Endothelial cell of umbilical vein (primary cell): Measurements from ENCODE around the gene OR10P1. TPM values are rescaled to one million over a fixed set of nuclear protein-coding genes. Genes with fewer than 3 reads are reported as not detected.

Source experiments
- BruUV-seq: library from RNA; stranded (reverse); fragments of 400-500 nt; replicated peaks from 2 replicates; lab custom pipeline; 2021; lab: Mats Ljungman, UMichigan
- CTCF ChIA-PET: fragments of 300-600, 350-600 bp; sonication (Branson Sonifier 250); formaldehyde crosslinking; loops from one replicate; lab custom pipeline; 2021; ENCODE audit warnings: antibody characterized with exemption, inconsistent platforms; lab: Charles Lee
- POLR2A ChIA-PET: fragments of 300-600, 350-600 bp; sonication (Branson Sonifier 250); formaldehyde crosslinking; loops from one replicate; lab custom pipeline; 2021; ENCODE audit warnings: antibody characterized with exemption, inconsistent platforms; lab: Charles Lee
- DNase-seq: peaks from one replicate; pipeline ENCODE4 v3.0.0-alpha.2; 2011; ENCODE audit warnings: low read depth, low spot score
- FAIRE-seq: peaks from 2 replicates; lab custom pipeline; 2011; peaks lifted over from hg19 to GRCh38; lab: Jason Lieb, UNC
- H2AFZ ChIP-seq: 2 replicates; pipeline ENCODE4 v1.6.0; 2012; ENCODE audit warnings: low read depth, low read length, control low read depth, inconsistent platforms
- H3K27ac ChIP-seq: 2 replicates; pipeline ENCODE4 v1.5.1; 2011; ENCODE audit warnings: low read depth, mild to moderate bottlenecking, control low read depth, low read length, moderate library complexity; ENCODE audit not compliant: insufficient read depth
- H3K27me3 ChIP-seq, 2 experiments: 2 replicates each; pipeline versions ENCODE4 v1.6.0 to v1.6.1; 2011; ENCODE audit warnings: low read length in 2 of 2, mixed read lengths in 1 of 2; ENCODE audit not compliant: control insufficient read depth in 2 of 2, insufficient read depth in 2 of 2
- H3K36me3 ChIP-seq, 2 experiments: 2 replicates in 1 of 2; 3 replicates in 1 of 2; pipeline ENCODE4 v1.5.1; 2011; ENCODE audit warnings: low read length in 2 of 2, mild to moderate bottlenecking in 1 of 2, moderate library complexity in 1 of 2; ENCODE audit not compliant: control insufficient read depth in 2 of 2, insufficient read depth in 2 of 2; ENCODE audit errors: extremely low read depth in 1 of 2
- H3K4me1 ChIP-seq: 3 replicates; pipeline ENCODE4 v1.5.1; 2011; ENCODE audit warnings: mild to moderate bottlenecking, low read length; ENCODE audit not compliant: control insufficient read depth, insufficient read depth; ENCODE audit errors: extremely low read depth
- H3K4me2 ChIP-seq: 2 replicates; pipeline ENCODE4 v1.6.1; 2011; ENCODE audit warnings: low read length, control low read depth, mixed read lengths; ENCODE audit not compliant: insufficient read depth
- H3K4me3 ChIP-seq, 3 experiments: fragments of 200-600 bp in 1 of 3; sonication (generic), shearing (Covaris generic) in 1 of 3; replicated peaks in 1 of 3; 2 replicates each; pipeline ENCODE4 v1.5.1; 2011 to 2016; ENCODE audit warnings: control low read depth in 3 of 3, low read length in 3 of 3, mild to moderate bottlenecking in 2 of 3, inconsistent platforms in 1 of 3, low read depth in 1 of 3, moderate library complexity in 1 of 3; ENCODE audit not compliant: insufficient read depth in 1 of 3
- H3K79me2 ChIP-seq: 2 replicates; pipeline ENCODE4 v1.6.0; 2012; ENCODE audit warnings: low read length, inconsistent platforms; ENCODE audit not compliant: control insufficient read depth, insufficient read depth
- H3K9ac ChIP-seq: replicated peaks from 2 replicates; pipeline ENCODE3; 2011; ENCODE audit warnings: low read length, control low read depth; ENCODE audit not compliant: insufficient read depth; ENCODE audit errors: extremely low read depth
- H3K9me1 ChIP-seq: replicated peaks from 3 replicates; pipeline ENCODE4 v1.6.0; 2011; ENCODE audit warnings: mild to moderate bottlenecking, low read length; ENCODE audit not compliant: control insufficient read depth, insufficient read depth; ENCODE audit errors: extremely low read depth
- H3K9me3 ChIP-seq: replicated peaks from 2 replicates; pipeline ENCODE4 v1.5.1; 2012; ENCODE audit warnings: low read length, inconsistent platforms; ENCODE audit not compliant: control insufficient read depth, insufficient read depth
- H4K20me1 ChIP-seq: replicated peaks from 2 replicates; pipeline ENCODE3; 2011; ENCODE audit warnings: mild to moderate bottlenecking, low read length; ENCODE audit not compliant: control insufficient read depth, insufficient read depth; ENCODE audit errors: extremely low read depth
- CTCF ChIP-seq, 2 donors: IDR thresholded peaks; 1 replicate in 1 of 2; 2 replicates in 1 of 2; pipeline ENCODE4 v1.5.1; 2011; ENCODE audit warnings: low read length in 2 of 2, mild to moderate bottlenecking in 2 of 2, moderate library complexity in 2 of 2, control low read depth in 1 of 2, inconsistent platforms in 1 of 2, low read depth in 1 of 2; ENCODE audit not compliant: insufficient read depth in 1 of 2; ENCODE audit errors: extremely low read depth in 1 of 2
- EZH2 ChIP-seq: IDR thresholded peaks from 2 replicates; pipeline ENCODE4 v1.6.1; 2012; ENCODE audit warnings: borderline replicate concordance, low read depth, mild to moderate bottlenecking, moderate library complexity, low read length, inconsistent platforms; ENCODE audit not compliant: severe bottlenecking
- FOS ChIP-seq: IDR thresholded peaks from 2 replicates; pipeline ENCODE4 v1.6.1; 2011; ENCODE audit warnings: mild to moderate bottlenecking, low read length, moderate library complexity, borderline replicate concordance; ENCODE audit not compliant: insufficient read depth
- GATA2 ChIP-seq: IDR thresholded peaks from 2 replicates; pipeline ENCODE4 v1.7.0; 2011; ENCODE audit warnings: low read depth, mild to moderate bottlenecking, moderate library complexity, mixed read lengths, low read length; ENCODE audit not compliant: insufficient read length, insufficient read depth
- JUN ChIP-seq: IDR thresholded peaks from 2 replicates; pipeline ENCODE4 v1.6.1; 2011; ENCODE audit warnings: borderline replicate concordance, low read depth; ENCODE audit not compliant: insufficient read length, insufficient read depth
- MAX ChIP-seq: IDR thresholded peaks from 2 replicates; pipeline ENCODE4 v1.6.1; 2011; ENCODE audit not compliant: insufficient read depth, insufficient read length
- MYC ChIP-seq: IDR thresholded peaks from one replicate; pipeline ENCODE4 v1.6.1; 2011; ENCODE audit warnings: mild to moderate bottlenecking, low read depth, low read length
- POLR2A ChIP-seq: IDR thresholded peaks from 2 replicates; pipeline ENCODE4 v1.6.1; 2012; ENCODE audit warnings: low read depth, mild to moderate bottlenecking, control low read depth, low read length
- POLR2AphosphoS5 ChIP-seq: IDR thresholded peaks from 2 replicates; pipeline ENCODE4 v1.6.1; 2012; ENCODE audit warnings: low read depth, mild to moderate bottlenecking, control low read depth, low read length, moderate library complexity; ENCODE audit not compliant: insufficient read depth
- dilution Hi-C: fragments of 300-500 bp; cut with MboI; formaldehyde crosslinking; loops from one replicate; pipeline ENCODE4 v1.15.0; 2019; ENCODE audit warnings: low sequenced_read_pairs; ENCODE audit not compliant: extremely low pct_ligation_motif_present
- intact Hi-C: fragments of 100-400 bp; cut with micrococcal nuclease; formaldehyde crosslinking; loops from one replicate; pipeline ENCODE4 v1.10.0; 2022
- polyA plus RNA-seq, 4 experiments: library from polyadenylated mRNA; depleted of rRNA in 3 of 4; stranded (reverse) in 3 of 4; unstranded in 1 of 4; fragments of >200 nt; gene quantifications; 2 replicates each; pipeline versions ENCODE4 v1.2.1 to v1.2.3, GENCODE V29; 2011 to 2012; ENCODE audit warnings: missing spikeins in 1 of 4
- total RNA-seq: library from RNA; stranded (reverse); gene quantifications from 2 replicates; pipeline ENCODE4 v1.2.3, GENCODE V29; 2021

Gene OR10P1
- total and polyA plus RNA-seq, 2 donors (not counting 3 experiments of a cell fraction or from before 2014, with no cell fraction given), result not detected

GRCh38 chr12:55673638-55674037 lies 36.9 kb downstream of the OR10P1 start:
- no peak overlapping the region for H3K27ac ChIP-seq
- no peaks in the 10 kb centered on the region for H3K4me1 ChIP-seq
- peaks cover 0 to 5% of the 10 kb centered on the region in 2 experiments for H3K27me3 ChIP-seq
- ChIA-PET CTCF (interaction anchor here (1.0 to 1.4 kb wide), 2 partner anchors 17 to 47 kb away, joined by 3 to 6 read pairs; no protein-coding TSS in a partner anchor), POLR2A (no interaction called here)
- no peaks in the 10 kb centered on the region for H3K79me2 ChIP-seq
- no peaks in the 10 kb centered on the region for H3K36me3 ChIP-seq
- H3K9me3 ChIP-seq, result no peaks in the 10 kb centered on the region
- dilution Hi-C loops (no loop called here), intact Hi-C loops (no loop called here)
- H4K20me1 ChIP-seq, result no peaks in the 10 kb centered on the region
- no peak overlapping the region for H3K4me3 ChIP-seq
- no peak overlapping the region for H2AFZ ChIP-seq
- no peak overlapping the region for H3K9ac ChIP-seq
- FAIRE-seq (no peak), DNase-seq (no peak)
- H3K4me2 ChIP-seq, result no peak overlapping the region
- BruUV-seq, result no TSS peak
- H3K9me1 ChIP-seq, result no peaks in the 10 kb centered on the region
- no peak for TF ChIP-seq POLR2A
- TF ChIP-seq EZH2, result no peak
- no peak for TF ChIP-seq MYC

- DNase-seq (no peak), FAIRE-seq (no peak)
- dilution Hi-C loops (no loop called here), intact Hi-C loops (no loop called here)
- H3K36me3 ChIP-seq, result no peaks in the 10 kb centered on the region
- H3K9me1 ChIP-seq, result no peaks in the 10 kb centered on the region
- H3K9ac ChIP-seq, result no peak overlapping the region
- no peaks in the 10 kb centered on the region for H4K20me1 ChIP-seq
- H3K27ac ChIP-seq, result no peak overlapping the region
- ChIA-PET CTCF (interaction anchor here (1.7 to 1.8 kb wide), 2 partner anchors 20 to 45 kb away, joined by 3 to 7 read pairs; no protein-coding TSS in a partner anchor), POLR2A (interaction anchor here (0.6 kb wide), 1 partner anchor 325 kb away, joined by 5 read pairs; no protein-coding TSS in a partner anchor)
- H3K4me1 ChIP-seq, result no peaks in the 10 kb centered on the region
- H3K79me2 ChIP-seq, result no peaks in the 10 kb centered on the region
- no peak overlapping the region for H2AFZ ChIP-seq
- peaks cover 0 to 9% of the 10 kb centered on the region in 2 experiments for H3K27me3 ChIP-seq
- no peak for TF ChIP-seq GATA2
- no peak for TF ChIP-seq MAX
- TF ChIP-seq MYC, result no peak
- no peak for TF ChIP-seq CTCF (IDR thresholded peaks at IDR 0.05; ENCODE audit: extremely low read depth in 1 of 2, insufficient read depth in 1 of 2, low read depth in 1 of 2, low read length in 2 of 2)
- no peak for TF ChIP-seq JUN
- no peak for TF ChIP-seq EZH2
- no peak for TF ChIP-seq FOS
- no peak for TF ChIP-seq POLR2AphosphoS5
- no peak for TF ChIP-seq POLR2A
- H3K9me3 ChIP-seq, result no peaks in the 10 kb centered on the region
- no peak overlapping the region for H3K4me2 ChIP-seq
- no peak overlapping the region for H3K4me3 ChIP-seq
- BruUV-seq, result no TSS peak
These were observed 39.0 kb downstream of the OR10P1 start for GRCh38 chr12:55675666-55676065.
